B cell (primary cell): ENCODE data around the gene ARHGEF33. TPM values are rescaled to one million over a fixed set of nuclear protein-coding genes. Genes with fewer than 3 reads are reported as not detected.

ENCODE experiments used
- ATAC-seq: fragments of 200-7000 bp; cut with Tn5 transposase; one replicate; pipeline ENCODE4 v1.10.0; 2021; ENCODE audit warnings: low read depth, mild to moderate bottlenecking, moderate number of reproducible peaks, moderate library complexity
- CTCF ChIA-PET: fragments of 350-600 bp; sonication (Branson Sonifier 250); formaldehyde crosslinking; loops from one replicate; lab custom pipeline; 2021; ENCODE audit warnings: antibody characterized with exemption, inconsistent platforms; lab: Charles Lee
- POLR2A ChIA-PET: fragments of 350-600 bp; sonication (Branson Sonifier 250); formaldehyde crosslinking; loops from one replicate; lab custom pipeline; 2021; ENCODE audit warnings: antibody characterized with exemption; lab: Charles Lee
- DNase-seq: peaks from one replicate; pipeline ENCODE4 v3.0.0; 2013
- H2AFZ ChIP-seq: 2 replicates; pipeline ENCODE4 v1.6.1; 2012; ENCODE audit warnings: mild to moderate bottlenecking, low read depth, low read length; ENCODE audit not compliant: insufficient read depth, poor library complexity, severe bottlenecking
- H3K27ac ChIP-seq, 2 donors: 1 replicate in 1 of 2; 2 replicates in 1 of 2; pipeline ENCODE4 v1.5.1; 2012 to 2013; ENCODE audit warnings: low read length in 2 of 2, mild to moderate bottlenecking in 2 of 2, moderate library complexity in 1 of 2
- H3K27me3 ChIP-seq, 4 experiments: fragments of 200-600 bp in 1 of 4; sonication (generic) in 1 of 4; replicated peaks in 1 of 4; 1 replicate in 2 of 4; 2 replicates in 2 of 4; pipeline versions ENCODE4 v1.6.1 to v1.7.0; 2013 to 2016; ENCODE audit warnings: low read length in 3 of 4, mild to moderate bottlenecking in 2 of 4, mixed read lengths in 1 of 4, moderate library complexity in 1 of 4; ENCODE audit not compliant: insufficient read depth in 4 of 4, control insufficient read depth in 3 of 4; ENCODE audit errors: control extremely low read depth in 1 of 4
- H3K36me3 ChIP-seq, 2 experiments: replicated peaks in 1 of 2; 1 replicate in 1 of 2; 2 replicates in 1 of 2; pipeline versions ENCODE4 v1.6.1 to v1.7.1; 2013; ENCODE audit warnings: low read length in 1 of 2; ENCODE audit not compliant: insufficient read depth in 2 of 2, control insufficient read depth in 1 of 2; ENCODE audit errors: control extremely low read depth in 1 of 2, extremely low read depth in 1 of 2
- H3K4me1 ChIP-seq, 2 donors: fragments of 200-600 bp in 1 of 2; sonication (generic) in 1 of 2; 1 replicate in 1 of 2; 2 replicates in 1 of 2; pipeline versions ENCODE4 v1.5.1 to v1.6.1; 2013 to 2017; ENCODE audit warnings: low read length in 2 of 2; ENCODE audit not compliant: control insufficient read depth in 2 of 2, insufficient read depth in 2 of 2
- H3K4me2 ChIP-seq: replicated peaks from 2 replicates; pipeline ENCODE3; 2012; ENCODE audit warnings: mild to moderate bottlenecking, low read depth, low read length; ENCODE audit not compliant: poor library complexity, severe bottlenecking
- H3K4me3 ChIP-seq, 5 experiments: fragments of 200-600 bp in 1 of 5; sonication (generic) in 1 of 5; 1 replicate in 3 of 5; 2 replicates in 2 of 5; pipeline versions ENCODE4 v1.5.1 to v1.7.0; 2011 to 2016; ENCODE audit warnings: low read length in 4 of 5, mild to moderate bottlenecking in 4 of 5, low read depth in 2 of 5, control low read depth in 1 of 5, moderate library complexity in 1 of 5; ENCODE audit not compliant: insufficient read depth in 1 of 5; ENCODE audit errors: control extremely low read depth in 1 of 5, extremely low read depth in 1 of 5
- H3K79me2 ChIP-seq: fragments of 200-600 bp; sonication (generic); one replicate; pipeline ENCODE4 v1.6.0; 2016; ENCODE audit warnings: low read length; ENCODE audit not compliant: control insufficient read depth, insufficient read depth
- H3K9ac ChIP-seq: fragments of 200-600 bp; sonication (generic); 2 replicates; pipeline ENCODE4 v1.6.1; 2017; ENCODE audit warnings: mild to moderate bottlenecking, low read length, moderate library complexity
- H3K9me3 ChIP-seq, 3 donors: one replicate each; pipeline versions ENCODE4 v1.6.1 to v1.7.1; 2013; ENCODE audit warnings: low read length in 2 of 3; ENCODE audit not compliant: control insufficient read depth in 2 of 3, insufficient read depth in 1 of 3; ENCODE audit errors: control extremely low read depth in 1 of 3
- H4K20me1 ChIP-seq: 2 replicates; pipeline ENCODE4 v1.6.0; 2012; ENCODE audit warnings: mild to moderate bottlenecking, low read length; ENCODE audit not compliant: insufficient read depth, control insufficient read depth, poor library complexity, severe bottlenecking
- H3K27ac Mint-ChIP-seq: one replicate; pipeline ENCODE4 v1.8.0; 2021; ENCODE audit warnings: mixed read lengths
- H3K27me3 Mint-ChIP-seq: one replicate; pipeline ENCODE4 v1.8.0; 2021; ENCODE audit warnings: mixed read lengths
- H3K4me1 Mint-ChIP-seq: one replicate; pipeline ENCODE4 v1.8.0; 2021; ENCODE audit warnings: mixed read lengths
- H3K4me3 Mint-ChIP-seq: one replicate; pipeline ENCODE4 v1.8.0; 2021; ENCODE audit warnings: mixed read lengths
- H3K9me3 Mint-ChIP-seq: one replicate; pipeline ENCODE4 v1.8.0; 2022; ENCODE audit warnings: mixed read lengths; ENCODE audit not compliant: insufficient read depth
- EZH2 ChIP-seq: IDR thresholded peaks from 2 replicates; pipeline ENCODE4 v1.6.1; 2012; ENCODE audit warnings: borderline replicate concordance, low read depth, mild to moderate bottlenecking, moderate library complexity, low read length; ENCODE audit not compliant: insufficient read depth, poor library complexity, severe bottlenecking
- whole genome bisulfite sequencing: methylation state at CpG from one replicate; pipeline ENCODE4 v1.1.5; 2013; ENCODE audit warnings: missing lambda C conversion rate; ENCODE audit not compliant: insufficient coverage; 5-methylcytosine and 5-hydroxymethylcytosine counted together
- intact Hi-C: fragments of 100-400 bp; cut with micrococcal nuclease; formaldehyde crosslinking; loops from one replicate; pipeline ENCODE4 v1.10.0; 2022
- polyA plus RNA-seq: library from polyadenylated mRNA; depleted of rRNA; stranded (reverse); fragments of >200 nt; gene quantifications from 2 replicates; pipeline ENCODE4 v1.2.3, GENCODE V29; 2012
- total RNA-seq, 2 donors: library from RNA; stranded (reverse); fragments of 120-200 nt in 1 of 2; gene quantifications; 1 replicate in 1 of 2; 2 replicates in 1 of 2; pipeline versions ENCODE4 v1.2.3 to v1.2.4, GENCODE V29; 2013 to 2022
- TF ChIP-seq, protein P1 (sequence below): fragments of 200-600 bp; IDR thresholded peaks from one replicate; pipeline ENCODE4 v1.8.0; 2022; ENCODE audit warnings: antibody characterized with exemption, mild to moderate bottlenecking

Gene ARHGEF33
- total and polyA plus RNA-seq, 2 donors (not counting 1 experiment from before 2014, with no cell fraction given) = 0.04 to 0.20 TPM

DNA sequence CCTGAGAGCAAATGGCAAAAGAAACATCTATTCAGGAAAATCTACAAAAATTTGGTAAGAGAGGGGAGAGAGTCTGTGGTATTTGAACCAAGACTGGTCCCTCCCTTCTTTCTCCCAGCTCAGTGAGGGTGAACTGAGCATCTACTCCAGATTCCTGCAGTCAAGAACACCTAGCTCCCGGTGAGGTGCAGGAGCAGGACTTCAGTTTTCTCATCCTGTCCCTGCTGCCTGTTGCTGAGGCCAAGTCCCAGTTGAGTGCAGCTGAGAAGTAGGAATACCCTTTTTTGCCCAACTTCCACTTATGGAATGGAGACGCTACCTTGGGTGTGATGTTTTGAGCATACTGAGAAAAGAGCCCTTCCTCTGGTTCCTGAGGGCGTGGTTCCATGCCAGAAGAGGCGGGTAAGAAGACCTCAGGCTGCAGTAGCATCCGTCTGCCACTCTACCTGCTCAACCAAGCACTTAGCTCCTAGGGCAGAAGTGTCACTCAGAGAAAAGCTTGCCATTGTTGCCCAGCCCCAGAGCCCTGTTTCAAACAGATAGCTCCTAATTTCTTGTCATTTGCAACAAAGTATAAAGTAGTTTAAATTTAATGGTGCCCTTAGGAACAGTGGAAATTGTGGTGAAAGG lies 118.3 kb downstream of the ARHGEF33 start:
- 100% methylated on average over 3 of the region's 5 CpGs for WGBS
- ATAC-seq (no peak), DNase-seq (no peak)
- Mint-ChIP-seq H3K27me3 (no peaks in the 10 kb centered on the region), H3K4me1 (peaks cover 14% of the 10 kb centered on the region), H3K27ac (peak overlapping the region; percentile 78), H3K4me3 (peak overlapping the region; percentile 24), H3K9me3 (peaks cover 2% of the 10 kb centered on the region)
- Histone ChIP-seq H3K79me2 (no peaks in the 10 kb centered on the region), H3K4me3 (no peak overlapping the region), H3K4me1 (peaks cover 0 to 6% of the 10 kb centered on the region in 2 donors), H3K27ac (no peak overlapping the region), H3K4me2 (no peak overlapping the region), H3K9me3 (peaks cover 0 to 3% (median 0%) of the 10 kb centered on the region in 3 donors), H4K20me1 (no peaks in the 10 kb centered on the region), H3K27me3 (no peaks in the 10 kb centered on the region), H3K9ac (no peak overlapping the region), H3K36me3 (peaks cover 17 to 48% of the 10 kb centered on the region in 2 experiments), H2AFZ (no peak overlapping the region)
- POLR2A ChIA-PET = no interaction called here
- intact Hi-C loops = no loop called here
- no peak for TF ChIP-seq EZH2
- TF ChIP-seq, protein P1, sequence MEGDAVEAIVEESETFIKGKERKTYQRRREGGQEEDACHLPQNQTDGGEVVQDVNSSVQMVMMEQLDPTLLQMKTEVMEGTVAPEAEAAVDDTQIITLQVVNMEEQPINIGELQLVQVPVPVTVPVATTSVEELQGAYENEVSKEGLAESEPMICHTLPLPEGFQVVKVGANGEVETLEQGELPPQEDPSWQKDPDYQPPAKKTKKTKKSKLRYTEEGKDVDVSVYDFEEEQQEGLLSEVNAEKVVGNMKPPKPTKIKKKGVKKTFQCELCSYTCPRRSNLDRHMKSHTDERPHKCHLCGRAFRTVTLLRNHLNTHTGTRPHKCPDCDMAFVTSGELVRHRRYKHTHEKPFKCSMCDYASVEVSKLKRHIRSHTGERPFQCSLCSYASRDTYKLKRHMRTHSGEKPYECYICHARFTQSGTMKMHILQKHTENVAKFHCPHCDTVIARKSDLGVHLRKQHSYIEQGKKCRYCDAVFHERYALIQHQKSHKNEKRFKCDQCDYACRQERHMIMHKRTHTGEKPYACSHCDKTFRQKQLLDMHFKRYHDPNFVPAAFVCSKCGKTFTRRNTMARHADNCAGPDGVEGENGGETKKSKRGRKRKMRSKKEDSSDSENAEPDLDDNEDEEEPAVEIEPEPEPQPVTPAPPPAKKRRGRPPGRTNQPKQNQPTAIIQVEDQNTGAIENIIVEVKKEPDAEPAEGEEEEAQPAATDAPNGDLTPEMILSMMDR = no peak
- CTCF ChIA-PET = interaction anchor here (0.5 to 1.1 kb wide), 2 partner anchors 118 to 221 kb away, joined by 3 to 4 read pairs; no protein-coding TSS in a partner anchor

DNA sequence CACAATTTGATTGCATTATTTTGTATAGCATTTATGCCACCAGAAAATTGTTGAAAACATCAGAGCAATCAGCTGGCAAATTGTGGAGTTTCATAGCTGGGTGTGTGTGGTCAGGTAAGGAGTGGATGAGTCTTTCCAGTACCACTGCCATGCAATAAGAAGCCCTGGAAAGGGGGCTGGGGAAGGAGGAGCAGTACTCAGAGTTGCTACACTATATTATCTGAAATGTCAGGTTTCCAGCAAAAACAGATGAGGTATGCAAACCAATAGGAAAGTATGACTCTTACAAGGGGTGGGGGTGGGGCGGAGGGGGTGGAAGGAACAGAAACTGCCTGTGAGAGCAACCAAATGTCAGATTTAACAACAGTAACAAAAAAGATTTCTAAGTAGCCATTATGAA lies 119.0 kb downstream of the ARHGEF33 start:
- ChIA-PET POLR2A (no interaction called here), CTCF (no interaction called here)
- Histone ChIP-seq H3K4me2 (no peak overlapping the region), H3K4me1 (peaks cover 0 to 6% of the 10 kb centered on the region in 2 donors), H3K9ac (no peak overlapping the region), H4K20me1 (no peaks in the 10 kb centered on the region), H3K4me3 (no peak overlapping the region), H3K27ac (no peak overlapping the region), H3K36me3 (peaks cover 21 to 52% of the 10 kb centered on the region in 2 experiments), H3K79me2 (no peaks in the 10 kb centered on the region), H3K9me3 (peaks cover 0 to 3% (median 0%) of the 10 kb centered on the region in 3 donors), H2AFZ (no peak overlapping the region), H3K27me3 (no peaks in the 10 kb centered on the region)
- ATAC-seq = no peak
- DNase-seq = no peak
- intact Hi-C loops = no loop called here
- Mint-ChIP-seq H3K4me1 (peaks cover 14% of the 10 kb centered on the region), H3K27me3 (no peaks in the 10 kb centered on the region), H3K9me3 (peaks cover 2% of the 10 kb centered on the region), H3K4me3 (peak overlapping the region; percentile 24), H3K27ac (peak overlapping the region; percentile 78)
- WGBS = no CpG with 5 or more reads among the region's 1 CpG
- TF ChIP-seq, protein P1 = no peak
- no peak for TF ChIP-seq EZH2
